ENCODE data around the gene C11orf68. TPM values are rescaled to one million over a fixed set of nuclear protein-coding genes. Genes with fewer than 3 reads are reported as not detected.
"Not testable (repeated sequence)": the region's sequence is repeated elsewhere in the genome, so short reads cannot be mapped to it uniquely, and the experiment has no call there.

The C11orf68 gene
- total RNA-seq, 1 experiment from 2014 or later = 36.5 TPM

GRCh38 chr11:65952052-65952521, 33.2 kb upstream of the C11orf68 start:
- Histone ChIP-seq H3K9me2 (ENCODE audit: insufficient read depth) (no peaks in the 10 kb centered on the region), H3K27ac (no peak overlapping the region), H3K4me2 (no peak overlapping the region), H2AFZ (no peak overlapping the region), H3F3A (ENCODE audit: insufficient read depth, low read depth) (no peaks in the 10 kb centered on the region), H4K20me1 (ENCODE audit: insufficient read depth) (no peaks in the 10 kb centered on the region), H3K4me3 (no peak overlapping the region), H3K4me1 (replicated peaks; ENCODE audit: insufficient read depth) (no peaks in the 10 kb centered on the region), H3K36me3 (ENCODE audit: low read depth) (no peaks in the 10 kb centered on the region), H3K27me3 (ENCODE audit: insufficient read depth, low read depth) (0 out of 2 replicates have a peak, but pooled peaks cover 6% of the 10 kb centered on the region), H3K9me3 (ENCODE audit: insufficient read depth, low read depth) (no peaks in the 10 kb centered on the region), H3K79me2 (ENCODE audit: low read depth) (no peaks in the 10 kb centered on the region)
- ChIA-PET CTCF (interaction anchor here (0.7 kb wide), 1 partner anchor 20 kb away, joined by 6 read pairs; no protein-coding TSS in a partner anchor), POLR2A (ENCODE audit: unreplicated experiment) (no interaction called here)
- no TSS peak for BruUV-seq (replicated peaks)
- intact Hi-C loops (cut with micrococcal nuclease; ENCODE audit: unreplicated experiment) = no loop called here
- DNase-seq = no peak
- no peak for TF ChIP-seq EZH2 (IDR thresholded peaks at IDR 0.05; ENCODE audit: low read depth)
- TF ChIP-seq, protein P1, sequence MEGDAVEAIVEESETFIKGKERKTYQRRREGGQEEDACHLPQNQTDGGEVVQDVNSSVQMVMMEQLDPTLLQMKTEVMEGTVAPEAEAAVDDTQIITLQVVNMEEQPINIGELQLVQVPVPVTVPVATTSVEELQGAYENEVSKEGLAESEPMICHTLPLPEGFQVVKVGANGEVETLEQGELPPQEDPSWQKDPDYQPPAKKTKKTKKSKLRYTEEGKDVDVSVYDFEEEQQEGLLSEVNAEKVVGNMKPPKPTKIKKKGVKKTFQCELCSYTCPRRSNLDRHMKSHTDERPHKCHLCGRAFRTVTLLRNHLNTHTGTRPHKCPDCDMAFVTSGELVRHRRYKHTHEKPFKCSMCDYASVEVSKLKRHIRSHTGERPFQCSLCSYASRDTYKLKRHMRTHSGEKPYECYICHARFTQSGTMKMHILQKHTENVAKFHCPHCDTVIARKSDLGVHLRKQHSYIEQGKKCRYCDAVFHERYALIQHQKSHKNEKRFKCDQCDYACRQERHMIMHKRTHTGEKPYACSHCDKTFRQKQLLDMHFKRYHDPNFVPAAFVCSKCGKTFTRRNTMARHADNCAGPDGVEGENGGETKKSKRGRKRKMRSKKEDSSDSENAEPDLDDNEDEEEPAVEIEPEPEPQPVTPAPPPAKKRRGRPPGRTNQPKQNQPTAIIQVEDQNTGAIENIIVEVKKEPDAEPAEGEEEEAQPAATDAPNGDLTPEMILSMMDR (conservative IDR thresholded peaks at IDR 0.05) = no peak

GRCh38 chr11:65951641-65952040, 32.8 kb upstream of the C11orf68 start:
- H3K4me2 ChIP-seq; H3K9me2 ChIP-seq (ENCODE audit: insufficient read depth); H4K20me1 ChIP-seq (ENCODE audit: insufficient read depth); intact Hi-C loops (cut with micrococcal nuclease; ENCODE audit: unreplicated experiment); H3F3A ChIP-seq (ENCODE audit: insufficient read depth, low read depth); H3K36me3 ChIP-seq (ENCODE audit: low read depth); H3K27me3 ChIP-seq (ENCODE audit: insufficient read depth, low read depth); DNase-seq; H3K79me2 ChIP-seq (ENCODE audit: low read depth); H3K4me1 ChIP-seq (replicated peaks; ENCODE audit: insufficient read depth); H3K27ac ChIP-seq; H3K4me3 ChIP-seq; H3K9me3 ChIP-seq (ENCODE audit: insufficient read depth, low read depth); BruUV-seq (replicated peaks); H2AFZ ChIP-seq: not testable (repeated sequence)
- CTCF ChIA-PET = interaction anchor here (0.7 kb wide), 1 partner anchor 19 kb away, joined by 6 read pairs; no protein-coding TSS in a partner anchor
- POLR2A ChIA-PET (ENCODE audit: unreplicated experiment) = interaction anchor here (0.6 kb wide), 1 partner anchor 62 kb away, joined by 3 read pairs; no protein-coding TSS in a partner anchor

DNA sequence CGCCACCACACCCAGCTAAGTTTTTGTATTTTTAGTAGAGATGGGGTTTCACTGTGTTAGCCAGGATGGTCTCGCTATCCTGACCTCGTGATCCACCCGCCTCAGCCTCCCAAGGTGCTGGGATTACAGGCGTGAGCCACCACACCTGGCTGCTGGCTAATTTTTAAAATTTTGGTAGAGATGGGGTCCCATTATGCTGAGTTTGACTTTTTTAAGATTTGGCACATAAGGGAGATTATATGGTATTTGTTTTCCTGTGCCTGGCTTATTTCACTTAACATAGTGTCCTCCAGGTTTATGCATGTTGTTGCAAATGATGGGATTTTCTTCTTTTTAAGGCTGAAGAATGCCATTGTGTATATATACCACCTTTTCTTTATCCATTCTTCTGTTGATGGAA, 31.8 kb upstream of the C11orf68 start:
- H3K4me2 ChIP-seq; intact Hi-C loops (cut with micrococcal nuclease; ENCODE audit: unreplicated experiment); H3F3A ChIP-seq (ENCODE audit: insufficient read depth, low read depth); H3K27ac ChIP-seq; H3K4me3 ChIP-seq; H3K27me3 ChIP-seq (ENCODE audit: insufficient read depth, low read depth); H3K9me3 ChIP-seq (ENCODE audit: insufficient read depth, low read depth); DNase-seq; H4K20me1 ChIP-seq (ENCODE audit: insufficient read depth); BruUV-seq (replicated peaks); H3K36me3 ChIP-seq (ENCODE audit: low read depth); H3K79me2 ChIP-seq (ENCODE audit: low read depth); H3K9me2 ChIP-seq (ENCODE audit: insufficient read depth); CTCF ChIA-PET; H3K4me1 ChIP-seq (replicated peaks; ENCODE audit: insufficient read depth); H2AFZ ChIP-seq: not testable (repeated sequence)
- POLR2A ChIA-PET (ENCODE audit: unreplicated experiment) = interaction anchor here (0.6 kb wide), 1 partner anchor 61 kb away, joined by 3 read pairs; no protein-coding TSS in a partner anchor

DNA sequence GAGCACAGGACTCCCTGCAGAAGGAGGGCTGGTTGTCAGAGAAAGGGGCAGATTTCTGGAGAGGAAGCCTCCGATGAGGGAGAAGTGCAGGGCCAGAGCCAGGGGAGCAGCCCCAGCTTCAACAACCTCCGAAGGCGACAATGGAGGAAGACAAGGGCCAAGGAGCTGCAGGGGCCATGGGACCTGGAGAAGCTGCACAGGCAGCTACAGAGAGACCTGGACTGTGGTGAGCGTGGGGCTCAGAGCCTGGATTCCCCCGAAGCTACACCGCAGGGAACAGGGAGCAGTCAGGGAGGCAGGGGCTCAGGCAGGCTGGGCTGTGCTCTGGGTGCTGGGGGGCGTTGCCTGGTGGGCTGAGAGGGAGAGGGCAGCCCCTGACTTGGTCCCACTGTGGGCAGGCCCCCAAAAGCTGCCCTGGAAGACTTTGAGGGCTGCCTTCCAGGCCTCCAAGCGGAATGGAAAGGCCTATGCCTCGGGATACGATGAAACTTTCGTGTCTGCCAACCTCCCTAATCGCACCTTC, 28.8 kb upstream of the C11orf68 start:
- H3K4me2 ChIP-seq = no peak overlapping the region
- no peaks in the 10 kb centered on the region for H3F3A ChIP-seq (ENCODE audit: insufficient read depth, low read depth)
- H3K27ac ChIP-seq = no peak overlapping the region
- H3K36me3 ChIP-seq (ENCODE audit: low read depth) = no peaks in the 10 kb centered on the region
- no peaks in the 10 kb centered on the region for H3K9me2 ChIP-seq (ENCODE audit: insufficient read depth)
- no peaks in the 10 kb centered on the region for H3K9me3 ChIP-seq (ENCODE audit: insufficient read depth, low read depth)
- no peak for DNase-seq
- H3K79me2 ChIP-seq (ENCODE audit: low read depth) = no peaks in the 10 kb centered on the region
- H3K4me1 ChIP-seq (replicated peaks; ENCODE audit: insufficient read depth) = no peaks in the 10 kb centered on the region
- intact Hi-C loops (cut with micrococcal nuclease; ENCODE audit: unreplicated experiment) = no loop called here
- H2AFZ ChIP-seq = no peak overlapping the region
- H3K4me3 ChIP-seq = no peak overlapping the region
- TF ChIP-seq, protein P1 (conservative IDR thresholded peaks at IDR 0.05) = no peak
- no peak for TF ChIP-seq EZH2 (IDR thresholded peaks at IDR 0.05; ENCODE audit: low read depth)
- BruUV-seq (replicated peaks) = no TSS peak
- ChIA-PET CTCF (no interaction called here), POLR2A (ENCODE audit: unreplicated experiment) (no interaction called here)
- H3K27me3 ChIP-seq (ENCODE audit: insufficient read depth, low read depth) = 0 out of 2 replicates have a peak, but pooled peaks cover 6% of the 10 kb centered on the region
- no peaks in the 10 kb centered on the region for H4K20me1 ChIP-seq (ENCODE audit: insufficient read depth)
